Measurements from ENCODE around the gene TUBB. TPM values are rescaled to one million over a fixed set of nuclear protein-coding genes. Genes with fewer than 3 reads are reported as not detected.

Gene TUBB
- total and polyA plus RNA-seq, 2 donors (not counting 3 experiments of a cell fraction or from before 2014, with no cell fraction given): 1,276 to 1,408 TPM

- DNase-seq (ENCODE audit: low read depth, low spot score): peak; percentile 20
- no peak for TF ChIP-seq GATA2 (IDR thresholded peaks at IDR 0.05; ENCODE audit: insufficient read depth, insufficient read length, low read depth, low read length)
- TF ChIP-seq EZH2 (IDR thresholded peaks at IDR 0.05; ENCODE audit: borderline replicate concordance, low read depth, low read length, severe bottlenecking): no peak
- TF ChIP-seq, protein P1, sequence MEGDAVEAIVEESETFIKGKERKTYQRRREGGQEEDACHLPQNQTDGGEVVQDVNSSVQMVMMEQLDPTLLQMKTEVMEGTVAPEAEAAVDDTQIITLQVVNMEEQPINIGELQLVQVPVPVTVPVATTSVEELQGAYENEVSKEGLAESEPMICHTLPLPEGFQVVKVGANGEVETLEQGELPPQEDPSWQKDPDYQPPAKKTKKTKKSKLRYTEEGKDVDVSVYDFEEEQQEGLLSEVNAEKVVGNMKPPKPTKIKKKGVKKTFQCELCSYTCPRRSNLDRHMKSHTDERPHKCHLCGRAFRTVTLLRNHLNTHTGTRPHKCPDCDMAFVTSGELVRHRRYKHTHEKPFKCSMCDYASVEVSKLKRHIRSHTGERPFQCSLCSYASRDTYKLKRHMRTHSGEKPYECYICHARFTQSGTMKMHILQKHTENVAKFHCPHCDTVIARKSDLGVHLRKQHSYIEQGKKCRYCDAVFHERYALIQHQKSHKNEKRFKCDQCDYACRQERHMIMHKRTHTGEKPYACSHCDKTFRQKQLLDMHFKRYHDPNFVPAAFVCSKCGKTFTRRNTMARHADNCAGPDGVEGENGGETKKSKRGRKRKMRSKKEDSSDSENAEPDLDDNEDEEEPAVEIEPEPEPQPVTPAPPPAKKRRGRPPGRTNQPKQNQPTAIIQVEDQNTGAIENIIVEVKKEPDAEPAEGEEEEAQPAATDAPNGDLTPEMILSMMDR (IDR thresholded peaks at IDR 0.05; ENCODE audit: extremely low read depth in 1 of 2, insufficient read depth in 1 of 2, low read depth in 1 of 2, low read length in 2 of 2): no peak
- no peak for TF ChIP-seq MAX (IDR thresholded peaks at IDR 0.05; ENCODE audit: insufficient read depth, insufficient read length)
- no peak for TF ChIP-seq POLR2AphosphoS5 (IDR thresholded peaks at IDR 0.05; ENCODE audit: insufficient read depth, low read depth, low read length)
- peak; percentile 44 for FAIRE-seq
- dilution Hi-C loops (cut with MboI; ENCODE audit: extremely low pct_ligation_motif_present, low sequenced_read_pairs) (no loop called here), intact Hi-C loops (cut with micrococcal nuclease) (loop anchor here (2.0 kb wide), 1 partner anchor 403 kb away; no protein-coding TSS in a partner anchor)
- Histone ChIP-seq H3K9me3 (replicated peaks; ENCODE audit: control insufficient read depth, insufficient read depth, low read length) (no peaks in the 10 kb centered on the region), H3K9me1 (replicated peaks; ENCODE audit: control insufficient read depth, extremely low read depth, insufficient read depth, low read length) (no peaks in the 10 kb centered on the region), H2AFZ (ENCODE audit: low read depth, low read length) (no peak overlapping the region), H3K27ac (ENCODE audit: insufficient read depth, low read depth, low read length) (peak overlapping the region; percentile 47), H3K4me2 (ENCODE audit: insufficient read depth, low read length) (peak overlapping the region; percentile 69), H3K4me1 (ENCODE audit: control insufficient read depth, extremely low read depth, insufficient read depth, low read length) (peaks cover 44% of the 10 kb centered on the region), H3K27me3 (ENCODE audit: control insufficient read depth in 2 of 2, insufficient read depth in 2 of 2, low read length in 2 of 2) (no peaks in the 10 kb centered on the region), H4K20me1 (replicated peaks; ENCODE audit: control insufficient read depth, extremely low read depth, insufficient read depth, low read length) (no peaks in the 10 kb centered on the region), H3K4me3 (replicated peaks in 1 of 3; ENCODE audit: insufficient read depth in 1 of 3, low read depth in 1 of 3, low read length in 3 of 3) (peak overlapping the region; percentile 81 to 93 (median 87)), H3K36me3 (ENCODE audit: control insufficient read depth in 2 of 2, extremely low read depth in 1 of 2, insufficient read depth in 2 of 2, low read length in 2 of 2) (no peaks in the 10 kb centered on the region), H3K79me2 (ENCODE audit: control insufficient read depth, insufficient read depth, low read length) (peaks cover 90% of the 10 kb centered on the region), H3K9ac (replicated peaks; ENCODE audit: extremely low read depth, insufficient read depth, low read length) (peak overlapping the region; percentile 91)
- ChIA-PET POLR2A (interaction anchor here (0.7 to 3.5 kb wide), 2 partner anchors 34 to 37 kb away, joined by 3 to 18 read pairs; partner anchors contain the start of gene MDC1), CTCF (interaction anchor here (1.1 to 5.9 kb wide), 5 partner anchors 10 to 47 kb away, joined by 4 to 296 read pairs (median 12); partner anchors contain the start of genes DHX16 and TUBB)
- no TSS peak for BruUV-seq (replicated peaks)
These were observed 36.2 kb upstream of the TUBB start for GRCh38 chr6:30683980-30684338.
